Esophagus muscularis mucosa (tissue), 4 donors: ENCODE results near the gene SFMBT1. TPM values are rescaled to one million over a fixed set of nuclear protein-coding genes. Genes with fewer than 3 reads are reported as not detected.

Experiments used
- DNase-seq: peaks from one replicate; pipeline ENCODE4 v3.0.0-alpha.2; 2017; ENCODE audit errors: extremely low spot score
- H3K27ac ChIP-seq, 4 donors: fragments of 200-600 bp; sonication (generic); replicated peaks in 1 of 4; 1 replicate in 3 of 4; 2 replicates in 1 of 4; pipeline ENCODE4 v1.5.1; 2016 to 2019; ENCODE audit warnings: mild to moderate bottlenecking in 1 of 4
- H3K27me3 ChIP-seq, 4 donors: fragments of 200-600 bp; sonication (generic); one replicate each; pipeline versions ENCODE4 v1.5.1 to v1.6.0; 2016 to 2019
- H3K36me3 ChIP-seq, 4 donors: fragments of 200-600 bp; sonication (generic); one replicate each; pipeline ENCODE4 v1.5.1; 2016 to 2019
- H3K4me1 ChIP-seq, 4 donors: fragments of 200-600 bp; sonication (generic); one replicate each; pipeline ENCODE4 v1.5.1; 2016 to 2019
- H3K4me3 ChIP-seq, 4 donors: fragments of 200-600 bp; sonication (generic); 1 replicate in 2 of 4; 2 replicates in 2 of 4; pipeline ENCODE4 v1.5.1; 2016 to 2019; ENCODE audit warnings: mild to moderate bottlenecking in 4 of 4, moderate library complexity in 1 of 4
- H3K9me3 ChIP-seq, 4 donors: fragments of 200-600 bp; sonication (generic); 1 replicate in 3 of 4; 2 replicates in 1 of 4; pipeline ENCODE4 v1.5.1; 2016 to 2019
- EP300 ChIP-seq: sonication (generic); formaldehyde crosslinking; IDR thresholded peaks from one replicate; pipeline ENCODE4 v1.6.1; 2017; ENCODE audit warnings: antibody characterized with exemption
- POLR2A ChIP-seq: fragments of 450-650 bp; IDR thresholded peaks from one replicate; pipeline ENCODE4 v1.6.1; 2017; ENCODE audit warnings: antibody characterized with exemption, moderate library complexity, mild to moderate bottlenecking, low read depth
- POLR2AphosphoS5 ChIP-seq, 2 donors: sonication (generic); formaldehyde crosslinking; IDR thresholded peaks; one replicate each; pipeline ENCODE4 v1.6.1; 2017; ENCODE audit warnings: antibody characterized with exemption in 2 of 2
- WGBS: methylation state at CpG from one replicate; pipeline ENCODE4 v1.1.5; 2018; 5-methylcytosine and 5-hydroxymethylcytosine counted together
- intact Hi-C: fragments of 100-400 bp; cut with DNase I; formaldehyde crosslinking; loops from one replicate; pipeline ENCODE4 v1.15.1; 2023
- total RNA-seq, 4 donors: library from RNA; depleted of rRNA; stranded (reverse); fragments of >200 nt; gene quantifications; one replicate each; pipeline versions ENCODE4 v1.1.0 to v1.2.1, GENCODE V29; 2016
- TF ChIP-seq, protein P1 (sequence below), 3 experiments: fragments of 200-600 bp in 2 of 3; fragments of 450-650 bp in 1 of 3; sonication (generic) in 2 of 3; IDR thresholded peaks; one replicate each; pipeline ENCODE4 v1.5.1; 2017 to 2019; ENCODE audit warnings: antibody characterized with exemption in 3 of 3, mild to moderate bottlenecking in 2 of 3, moderate library complexity in 1 of 3

SFMBT1 gene
- total RNA-seq, 4 donors from 2014 or later: 15.4 to 27.6 (median 21.4) TPM

DNA sequence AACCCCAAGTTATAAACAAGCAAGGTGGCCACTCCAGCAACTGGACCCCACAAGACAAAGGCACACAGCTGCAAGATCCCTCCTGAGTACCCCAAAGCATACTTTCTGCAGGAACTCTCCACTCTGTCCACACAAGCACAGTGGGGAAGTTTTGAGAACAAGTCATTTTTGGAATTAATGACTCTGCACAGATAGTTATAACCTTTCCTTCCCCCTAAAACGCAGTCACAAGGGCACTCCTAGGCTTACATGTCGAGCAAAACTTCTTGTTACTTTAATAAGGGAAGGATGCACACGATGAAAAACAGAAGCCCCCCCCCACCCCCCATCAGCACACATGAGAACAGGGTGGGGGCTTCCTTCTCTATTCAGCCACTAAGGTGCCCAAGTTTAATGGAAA, 149.7 kb downstream of the SFMBT1 start:
- intact Hi-C loops: loop anchor here (10.0 kb wide), 1 partner anchor 121 kb away; the partner anchor contains the start of genes ITIH1 and NEK4
- H3K27ac ChIP-seq: peak overlapping the region; percentile 69 to 85 (median 76)

DNA sequence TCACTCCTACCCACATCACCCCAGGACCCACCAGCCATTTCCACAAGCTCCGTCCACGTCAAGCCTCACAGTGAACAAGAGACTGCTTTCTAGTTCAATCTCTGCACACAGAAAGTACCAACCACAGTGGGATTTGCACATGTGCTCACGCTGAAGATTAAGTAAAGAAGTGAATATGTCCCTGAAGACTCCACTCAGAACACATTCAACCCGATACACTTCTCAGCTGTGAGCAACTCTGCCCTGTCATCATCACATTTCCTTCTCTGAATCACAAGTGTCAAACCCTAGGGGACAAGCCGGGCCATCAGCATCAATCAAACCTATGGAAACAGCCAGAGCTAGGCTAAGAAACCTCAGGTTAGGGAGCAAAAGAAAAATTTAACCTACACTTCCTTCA, 150.5 kb downstream of the SFMBT1 start:
- 62% methylated on average over 5 of the region's 5 CpGs for WGBS
- Histone ChIP-seq H3K4me1 (peaks cover 44 to 66% (median 61%) of the 10 kb centered on the region in 4 donors), H3K27ac (peak overlapping the region in 2 of 4 donors; percentile 53 to 85), H3K36me3 (peaks cover 0 to 4% (median 0%) of the 10 kb centered on the region in 4 donors), H3K4me3 (no peak overlapping the region), H3K9me3 (no peaks in the 10 kb centered on the region), H3K27me3 (no peaks in the 10 kb centered on the region)
- intact Hi-C loops: loop anchor here (10.0 kb wide), 1 partner anchor 121 kb away; the partner anchor contains the start of genes ITIH1 and NEK4
- TF ChIP-seq EP300 (no peak), POLR2A (no peak)
- no peak for DNase-seq

More for the DNA sequence above, 149.7 kb downstream of the SFMBT1 start:
- Histone ChIP-seq H3K9me3 (no peaks in the 10 kb centered on the region), H3K4me1 (peaks cover 43 to 65% (median 61%) of the 10 kb centered on the region in 4 donors), H3K4me3 (peak overlapping the region; percentile 73 to 90 (median 78)), H3K36me3 (peaks cover 0 to 3% (median 0%) of the 10 kb centered on the region in 4 donors), H3K27me3 (no peaks in the 10 kb centered on the region)
- no peak for DNase-seq
- 25% methylated on average over 3 of the region's 3 CpGs for WGBS
- no peak for TF ChIP-seq POLR2AphosphoS5 (IDR thresholded peaks at IDR 0.05)
- TF ChIP-seq EP300: no peak
- TF ChIP-seq, protein P1, sequence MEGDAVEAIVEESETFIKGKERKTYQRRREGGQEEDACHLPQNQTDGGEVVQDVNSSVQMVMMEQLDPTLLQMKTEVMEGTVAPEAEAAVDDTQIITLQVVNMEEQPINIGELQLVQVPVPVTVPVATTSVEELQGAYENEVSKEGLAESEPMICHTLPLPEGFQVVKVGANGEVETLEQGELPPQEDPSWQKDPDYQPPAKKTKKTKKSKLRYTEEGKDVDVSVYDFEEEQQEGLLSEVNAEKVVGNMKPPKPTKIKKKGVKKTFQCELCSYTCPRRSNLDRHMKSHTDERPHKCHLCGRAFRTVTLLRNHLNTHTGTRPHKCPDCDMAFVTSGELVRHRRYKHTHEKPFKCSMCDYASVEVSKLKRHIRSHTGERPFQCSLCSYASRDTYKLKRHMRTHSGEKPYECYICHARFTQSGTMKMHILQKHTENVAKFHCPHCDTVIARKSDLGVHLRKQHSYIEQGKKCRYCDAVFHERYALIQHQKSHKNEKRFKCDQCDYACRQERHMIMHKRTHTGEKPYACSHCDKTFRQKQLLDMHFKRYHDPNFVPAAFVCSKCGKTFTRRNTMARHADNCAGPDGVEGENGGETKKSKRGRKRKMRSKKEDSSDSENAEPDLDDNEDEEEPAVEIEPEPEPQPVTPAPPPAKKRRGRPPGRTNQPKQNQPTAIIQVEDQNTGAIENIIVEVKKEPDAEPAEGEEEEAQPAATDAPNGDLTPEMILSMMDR (IDR thresholded peaks at IDR 0.05): no peak
- TF ChIP-seq POLR2A: no peak

DNA sequence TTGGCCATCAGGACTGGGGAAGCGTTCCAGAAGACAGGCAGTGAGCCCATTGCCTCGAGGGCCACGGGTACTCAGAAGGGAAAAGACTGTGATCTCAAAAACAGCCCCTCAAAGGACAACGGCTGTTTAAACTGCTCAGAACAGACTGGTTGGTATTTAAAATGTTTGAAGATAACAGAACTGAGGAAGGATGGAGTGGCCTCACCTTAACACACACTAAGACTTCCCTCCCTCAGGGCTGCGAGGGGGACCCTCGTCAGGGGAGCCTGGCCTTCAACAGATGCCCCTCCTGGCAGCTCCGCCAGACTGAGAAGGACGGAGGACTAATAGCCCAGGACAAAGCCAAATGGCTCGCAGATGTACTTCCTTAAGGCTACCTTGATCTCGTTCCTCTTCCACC, 151.1 kb downstream of the SFMBT1 start:
- peak overlapping the region in 1 of 4 donors; percentile 53 for H3K27ac ChIP-seq

DNA sequence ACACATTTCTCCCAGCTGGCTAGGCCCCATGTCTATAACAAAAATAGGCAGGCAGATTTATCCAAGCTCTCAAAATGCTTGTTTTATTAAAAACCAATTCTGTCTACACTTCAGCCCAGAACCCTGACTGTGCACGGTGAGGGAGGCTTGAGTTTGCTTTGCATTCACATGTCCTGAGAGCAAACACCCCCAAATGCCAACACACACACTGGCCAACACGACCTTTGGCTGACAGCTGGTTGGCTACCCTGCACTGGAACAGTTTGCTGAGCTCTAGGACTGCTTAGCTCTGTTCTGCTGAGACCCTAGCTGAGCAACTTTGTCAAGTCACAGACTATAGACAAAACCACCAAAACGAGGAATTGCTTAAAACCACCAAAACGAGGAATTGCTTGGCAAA, 152.2 kb downstream of the SFMBT1 start:
- intact Hi-C loops: loop anchor here (5.0 to 10.0 kb wide), 2 partner anchors 46 to 119 kb away; partner anchors contain the start of genes ITIH1 and NEK4
- Histone ChIP-seq H3K27me3 (no peaks in the 10 kb centered on the region), H3K9me3 (no peaks in the 10 kb centered on the region), H3K27ac (peak overlapping the region in 3 of 4 donors; percentile 28 to 70 (median 53)), H3K4me3 (no peak overlapping the region), H3K36me3 (peaks cover 0 to 4% (median 0%) of the 10 kb centered on the region in 4 donors), H3K4me1 (peaks cover 44 to 66% (median 61%) of the 10 kb centered on the region in 4 donors)
- 37% methylated on average over 4 of the region's 4 CpGs for WGBS
- no peak for DNase-seq
- TF ChIP-seq EP300 (no peak), POLR2A (no peak), POLR2AphosphoS5 (IDR thresholded peaks at IDR 0.05) (no peak)
- TF ChIP-seq, protein P1 (IDR thresholded peaks at IDR 0.05): no peak

More for the DNA sequence above, 151.1 kb downstream of the SFMBT1 start:
- intact Hi-C loops: loop anchor here (5.0 to 10.0 kb wide), 2 partner anchors 47 to 120 kb away; partner anchors contain the start of genes ITIH1 and NEK4
- TF ChIP-seq POLR2AphosphoS5 (IDR thresholded peaks at IDR 0.05) (no peak), EP300 (no peak), POLR2A (no peak)
- TF ChIP-seq, protein P1 (IDR thresholded peaks at IDR 0.05): no peak
- no peak overlapping the region for H3K4me3 ChIP-seq
- DNase-seq: no peak
- 82% methylated on average over 10 of the region's 10 CpGs for WGBS
- no peaks in the 10 kb centered on the region for H3K9me3 ChIP-seq
- no peaks in the 10 kb centered on the region for H3K27me3 ChIP-seq
- peaks cover 44 to 66% (median 61%) of the 10 kb centered on the region in 4 donors for H3K4me1 ChIP-seq
- H3K36me3 ChIP-seq: peaks cover 0 to 4% (median 0%) of the 10 kb centered on the region in 4 donors

DNA sequence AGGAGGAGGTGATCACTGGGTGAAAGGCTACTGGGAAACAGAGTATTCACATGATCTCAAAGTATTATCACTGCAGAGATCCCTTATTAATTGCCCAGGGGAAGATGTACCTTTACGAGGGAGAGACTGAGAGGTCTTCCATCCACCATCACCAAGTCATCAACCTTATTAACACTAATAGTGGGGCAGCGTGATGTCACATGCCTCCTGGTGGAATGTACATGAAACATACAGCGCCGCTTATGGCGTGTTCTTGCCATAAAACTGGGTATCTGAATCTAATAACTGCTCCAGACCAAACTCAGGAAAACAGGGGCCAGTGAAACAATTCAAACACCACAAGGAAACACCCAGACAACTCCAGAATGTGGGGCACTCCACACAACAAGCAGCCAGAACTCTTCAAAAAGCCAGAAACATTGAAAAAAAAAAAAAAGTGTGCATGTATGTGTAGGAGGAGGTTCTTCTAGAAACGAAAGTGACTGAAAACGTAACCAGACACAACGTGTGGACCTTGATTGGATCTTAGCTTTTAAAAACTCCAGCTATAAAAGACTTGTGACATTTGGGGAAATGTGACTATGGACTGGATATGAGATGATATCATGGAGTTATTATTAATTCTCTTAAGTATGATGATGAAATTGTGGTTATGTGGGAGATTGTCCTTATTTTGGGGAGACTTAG, 153.1 kb downstream of the SFMBT1 start:
- no peak for DNase-seq
- 73% methylated on average over 8 of the region's 8 CpGs for WGBS
- H3K27ac ChIP-seq: peak overlapping the region; percentile 1 to 70 (median 28)
- no peak overlapping the region for H3K4me3 ChIP-seq
- peaks cover 41 to 61% (median 57%) of the 10 kb centered on the region in 4 donors for H3K4me1 ChIP-seq
- H3K27me3 ChIP-seq: no peaks in the 10 kb centered on the region
- H3K9me3 ChIP-seq: no peaks in the 10 kb centered on the region
- H3K36me3 ChIP-seq: peaks cover 0 to 4% (median 0%) of the 10 kb centered on the region in 4 donors
- intact Hi-C loops: loop anchor here (5.0 to 10.0 kb wide), 2 partner anchors 45 to 118 kb away; partner anchors contain the start of genes ITIH1 and NEK4
- TF ChIP-seq, protein P1 (IDR thresholded peaks at IDR 0.05): no peak
- TF ChIP-seq POLR2AphosphoS5 (IDR thresholded peaks at IDR 0.05): no peak
- no peak for TF ChIP-seq EP300
- no peak for TF ChIP-seq POLR2A
